Brain microvascular endothelial cell (primary cell): ENCODE data around the gene YBX2.
"Not testable (repeated sequence)": the region's sequence is repeated elsewhere in the genome, so short reads cannot be mapped to it uniquely, and the experiment has no call there.

Experiments
- DNase-seq: peaks from one replicate; pipeline ENCODE4 v3.0.0-alpha.2; 2020
- H3K27ac ChIP-seq: fragments of 250-450 bp; sonication (Bioruptor Pico); 2 replicates; pipeline ENCODE4 v1.5.1; 2020; ENCODE audit warnings: mild to moderate bottlenecking, moderate library complexity
- H3K27me3 ChIP-seq: fragments of 250-450 bp; sonication (Bioruptor Pico); replicated peaks from 2 replicates; pipeline ENCODE4 v1.5.1; 2020; ENCODE audit warnings: mild to moderate bottlenecking
- H3K36me3 ChIP-seq: fragments of 250-450 bp; sonication (Bioruptor Pico); replicated peaks from 2 replicates; pipeline ENCODE4 v1.5.1; 2020; ENCODE audit warnings: mild to moderate bottlenecking
- H3K4me3 ChIP-seq: 2 replicates; pipeline ENCODE4 v1.5.1; 2011; ENCODE audit warnings: low read depth, mild to moderate bottlenecking, control low read depth, low read length, moderate library complexity
- CTCF ChIP-seq: IDR thresholded peaks from 2 replicates; pipeline ENCODE4 v1.5.1; 2011; ENCODE audit warnings: low read depth, mild to moderate bottlenecking, moderate library complexity, low read length, control low read depth, inconsistent platforms; ENCODE audit errors: missing control alignments
- in situ Hi-C: cut with HindIII; loops from 2 replicates; pipeline ENCODE4 v1.10.0; 2017; ENCODE audit warnings: low sequenced_read_pairs, low pct_ligation_motif_present

The YBX2 gene

GRCh38 chr17:7334938-7335538 is 40.6 kb upstream of the YBX2 start:
- no peak overlapping the region for H3K27ac ChIP-seq
- H3K36me3 ChIP-seq: no peaks in the 10 kb centered on the region
- in situ Hi-C loops: no loop called here
- DNase-seq: no peak
- H3K27me3 ChIP-seq: no peaks in the 10 kb centered on the region
- H3K4me3 ChIP-seq: no peak overlapping the region
- no peak for TF ChIP-seq CTCF

- H3K27ac ChIP-seq, in situ Hi-C loops, DNase-seq, H3K36me3 ChIP-seq, H3K4me3 ChIP-seq, H3K27me3 ChIP-seq: not testable (repeated sequence)
Measured at GRCh38 chr17:7332600-7333069, 38.2 kb upstream of the YBX2 start.

GRCh38 chr17:7332111-7332510 is 37.7 kb upstream of the YBX2 start:
- Histone ChIP-seq H3K27me3 (no peaks in the 10 kb centered on the region), H3K4me3 (no peak overlapping the region), H3K36me3 (no peaks in the 10 kb centered on the region), H3K27ac (no peak overlapping the region)
- DNase-seq: no peak
- no peak for TF ChIP-seq CTCF
- in situ Hi-C loops: no loop called here

GRCh38 chr17:7330638-7331015 is 36.2 kb upstream of the YBX2 start:
- no peak for TF ChIP-seq CTCF
- H3K27ac ChIP-seq: no peak overlapping the region
- no peaks in the 10 kb centered on the region for H3K36me3 ChIP-seq
- H3K4me3 ChIP-seq: peak overlapping the region; percentile 94
- H3K27me3 ChIP-seq: no peaks in the 10 kb centered on the region
- in situ Hi-C loops: no loop called here
- DNase-seq: no peak

- Histone ChIP-seq H3K27me3 (no peaks in the 10 kb centered on the region), H3K36me3 (no peaks in the 10 kb centered on the region), H3K27ac (peak overlapping the region; percentile 70), H3K4me3 (peak overlapping the region; percentile 94)
- peak; percentile 79 for DNase-seq
- no peak for TF ChIP-seq CTCF
- in situ Hi-C loops: no loop called here
Measured at GRCh38 chr17:7329997-7330637, 35.7 kb upstream of the YBX2 start.

GRCh38 chr17:7329374-7329996 is 35.0 kb upstream of the YBX2 start:
- in situ Hi-C loops: no loop called here
- H3K4me3 ChIP-seq: peak overlapping the region; percentile 94
- H3K27me3 ChIP-seq: no peaks in the 10 kb centered on the region
- no peak for TF ChIP-seq CTCF
- peak overlapping the region; percentile 70 for H3K27ac ChIP-seq
- DNase-seq: peak; percentile 99
- H3K36me3 ChIP-seq: peaks cover 4% of the 10 kb centered on the region
